GM21367 (cell line): ENCODE measurements around the gene VPREB1.
"Not testable (repeated sequence)": the region's sequence is repeated elsewhere in the genome, so short reads cannot be mapped to it uniquely, and the experiment has no call there.

Experiments used
- ATAC-seq: cut with Tn5 transposase; IDR thresholded peaks from one replicate; pipeline ENCODE4 v1.9.1; 2021; ENCODE audit not compliant: unreplicated experiment

VPREB1 gene

GRCh38 chr22:22244316-22245250 lies at the start of gene VPREB1:
VPREB1 (plus strand) TSS chr22:22244786; CDS start chr22:22244814, 28 bp downstream.
- no peak for ATAC-seq

GRCh38 chr22:22194931-22195264 lies 49.7 kb upstream of the VPREB1 start:
- ATAC-seq: no peak

GRCh38 chr22:22195265-22196017 lies 49.1 kb upstream of the VPREB1 start:
- peak; percentile 46 for ATAC-seq

- ATAC-seq: peak; percentile 47
Observed at GRCh38 chr22:22196018-22196533, 48.5 kb upstream of the VPREB1 start.

- no peak for ATAC-seq
Observed at GRCh38 chr22:22196833-22197477, 47.6 kb upstream of the VPREB1 start.

- no peak for ATAC-seq
Observed at GRCh38 chr22:22197993-22198402, 46.6 kb upstream of the VPREB1 start.

- ATAC-seq: no peak
Observed at GRCh38 chr22:22198751-22199150, 45.8 kb upstream of the VPREB1 start.

GRCh38 chr22:22199634-22200033 lies 45.0 kb upstream of the VPREB1 start:
- ATAC-seq: no peak

GRCh38 chr22:22200569-22201184 lies 43.9 kb upstream of the VPREB1 start:
- no peak for ATAC-seq

GRCh38 chr22:22201185-22201929 lies 43.2 kb upstream of the VPREB1 start:
- ATAC-seq: no peak

- ATAC-seq: no peak
Observed at GRCh38 chr22:22201930-22202343, 42.6 kb upstream of the VPREB1 start.

- no peak for ATAC-seq
Observed at GRCh38 chr22:22203048-22203971, 41.3 kb upstream of the VPREB1 start.

GRCh38 chr22:22207845-22208564 lies 36.6 kb upstream of the VPREB1 start:
- ATAC-seq: peak; percentile 66

GRCh38 chr22:22208652-22209051 lies 35.9 kb upstream of the VPREB1 start:
- no peak for ATAC-seq

GRCh38 chr22:22209080-22209640 lies 35.4 kb upstream of the VPREB1 start:
- ATAC-seq: not testable (repeated sequence)

- ATAC-seq: no peak
Observed at GRCh38 chr22:22210375-22210774, 34.2 kb upstream of the VPREB1 start.

- no peak for ATAC-seq
Observed at GRCh38 chr22:22210889-22211833, 33.4 kb upstream of the VPREB1 start.
